Bronchial epithelial cell (primary cell): ENCODE results near the gene GLCE. TPM values are rescaled to one million over a fixed set of nuclear protein-coding genes. Genes with fewer than 3 reads are reported as not detected.

Experiments
- DNase-seq: peaks from one replicate; pipeline ENCODE4 v3.0.0-alpha.2; 2010; ENCODE audit warnings: low read depth
- FAIRE-seq: peaks from 2 replicates; lab custom pipeline; 2011; peaks lifted over from hg19 to GRCh38; lab: Jason Lieb, UNC
- H3K27me3 ChIP-seq: 2 replicates; pipeline ENCODE4 v1.5.1; 2011; ENCODE audit warnings: low read length; ENCODE audit not compliant: control insufficient read depth, insufficient read depth
- H3K36me3 ChIP-seq: 2 replicates; pipeline ENCODE4 v1.5.1; 2011; ENCODE audit warnings: low read length; ENCODE audit not compliant: control insufficient read depth, insufficient read depth
- H3K4me3 ChIP-seq: 2 replicates; pipeline ENCODE4 v1.5.1; 2011; ENCODE audit warnings: mild to moderate bottlenecking, low read depth, low read length, control low read depth
- CTCF ChIP-seq: IDR thresholded peaks from 2 replicates; pipeline ENCODE4 v1.5.1; 2011; ENCODE audit warnings: mild to moderate bottlenecking, moderate library complexity, low read length, control low read depth, inconsistent platforms; ENCODE audit not compliant: insufficient read depth, severe bottlenecking
- total RNA-seq: library from RNA; depleted of rRNA; stranded (reverse); fragments of >200 nt; gene quantifications from 2 replicates; pipeline ENCODE4 v1.2.1, GENCODE V29; 2014

GLCE gene
- 43.0 and 46.3 TPM in 2 replicates for total RNA-seq

DNA sequence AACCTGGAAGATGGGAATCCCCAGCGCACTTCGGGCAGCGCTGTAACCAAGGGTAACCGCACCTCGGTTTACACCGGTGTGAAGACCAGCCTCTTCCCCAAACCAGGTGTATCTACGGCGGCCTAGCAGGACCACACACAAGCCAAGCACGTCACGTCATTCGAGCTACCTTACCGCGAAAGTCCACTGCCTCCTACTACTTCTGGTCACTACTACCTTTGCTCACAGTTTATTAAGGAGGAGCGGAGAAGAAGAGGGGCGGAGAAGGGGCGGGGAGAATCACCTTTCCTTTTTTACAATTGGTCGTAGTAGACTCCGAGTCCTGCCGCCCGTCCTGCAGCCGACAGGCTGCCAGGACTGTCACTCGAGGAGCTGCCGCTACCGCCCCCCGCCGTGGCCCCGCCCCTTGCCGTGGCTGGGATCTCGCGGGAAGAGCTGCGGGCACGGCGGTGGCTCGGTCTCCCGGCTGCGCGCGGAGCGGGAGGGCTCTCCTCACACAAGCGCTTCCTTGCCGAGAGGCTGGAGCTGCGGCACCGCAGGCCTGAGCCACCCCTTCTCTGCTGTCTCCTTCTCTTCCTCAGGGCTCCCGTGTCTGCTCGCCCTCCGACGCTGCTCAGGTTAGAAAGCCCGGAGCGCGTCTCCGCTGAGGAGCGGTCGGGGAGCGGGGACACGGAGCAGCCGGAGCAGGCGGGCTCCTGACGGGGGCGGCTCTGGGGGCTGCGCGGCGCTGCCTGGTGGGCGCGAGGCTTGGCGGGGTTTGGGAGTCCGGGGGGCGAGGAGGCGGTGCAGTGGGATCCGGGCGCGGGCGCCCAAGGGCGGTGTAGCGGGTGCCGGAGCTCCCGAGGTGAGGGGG is at the start of gene GLCE:
Gene GLCE, plus strand, starts transcription at position 495 of the 853 bp plus-strand sequence. CDS start 95,172 bp downstream, outside the sequence.
- FAIRE-seq = peak; percentile 43
- DNase-seq = peak; percentile 96

DNA sequence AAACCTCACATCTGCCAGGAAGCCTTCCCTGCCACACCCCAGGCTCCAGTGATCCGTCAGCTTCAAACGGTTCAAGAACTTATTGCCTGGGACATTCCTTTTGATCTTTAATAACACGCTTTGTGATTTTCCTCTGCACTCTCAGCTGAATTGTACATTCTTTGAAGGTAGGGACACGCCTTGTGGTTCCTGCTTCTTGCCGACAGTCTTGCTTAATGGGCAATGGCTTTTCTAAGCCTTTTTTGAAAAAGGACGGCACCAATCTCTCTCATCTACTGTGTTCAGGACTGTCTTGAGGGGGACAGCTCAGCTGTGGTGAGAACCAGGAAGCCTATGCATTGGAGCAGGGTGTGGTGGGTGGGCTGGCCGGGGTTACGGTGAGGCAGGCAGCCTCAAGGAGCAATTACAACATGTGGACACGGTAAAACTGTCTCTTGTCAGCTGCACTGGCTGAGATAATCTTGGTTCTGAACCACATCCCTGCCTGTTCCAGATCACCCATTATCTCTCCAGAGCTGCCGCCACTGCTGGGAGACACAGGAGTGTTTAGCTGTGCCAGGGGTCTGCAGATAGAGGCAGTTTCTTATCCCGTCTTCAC is 46.0 kb upstream of the GLCE start:
- FAIRE-seq = peak; percentile 95
- Histone ChIP-seq H3K27me3 (peaks cover 2% of the 10 kb centered on the region), H3K4me3 (no peak overlapping the region), H3K36me3 (no peaks in the 10 kb centered on the region)
- DNase-seq = peak; percentile 16
- no peak for TF ChIP-seq CTCF

More for the DNA sequence above, at the start of gene GLCE:
- H3K27me3 ChIP-seq = no peaks in the 10 kb centered on the region
- H3K4me3 ChIP-seq = peak within 1 kb of the TSS; percentile 74
- no peak for TF ChIP-seq CTCF
- no peaks in the 10 kb centered on the region for H3K36me3 ChIP-seq

DNA sequence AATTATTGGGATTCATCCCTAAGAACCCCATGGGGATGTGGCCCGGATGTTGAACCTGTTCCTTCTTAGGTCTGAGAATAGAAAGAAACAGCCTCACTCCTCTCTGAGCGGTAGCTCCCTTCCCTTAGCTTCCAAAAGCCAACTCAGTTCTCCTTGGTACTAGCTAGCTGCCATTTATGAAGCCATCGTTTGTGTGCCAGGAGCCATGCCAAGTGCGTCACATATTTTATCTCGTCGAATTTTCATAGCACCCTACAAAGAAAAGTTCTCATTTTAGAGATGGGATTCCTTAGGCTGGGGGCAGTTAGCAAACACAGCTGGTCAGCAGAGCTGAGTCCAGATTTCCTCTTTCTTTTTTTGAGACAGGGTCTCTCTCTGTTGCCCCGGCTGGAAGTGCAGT is 45.4 kb upstream of the GLCE start:
- DNase-seq = no peak
- H3K36me3 ChIP-seq = no peaks in the 10 kb centered on the region
- TF ChIP-seq CTCF = no peak
- no peak for FAIRE-seq
- peaks cover 5% of the 10 kb centered on the region for H3K27me3 ChIP-seq
- H3K4me3 ChIP-seq = no peak overlapping the region

GRCh38 chr15:69116391-69116790 is 44.0 kb upstream of the GLCE start:
- FAIRE-seq (no peak), DNase-seq (no peak)
- Histone ChIP-seq H3K27me3 (peaks cover 6% of the 10 kb centered on the region), H3K36me3 (no peaks in the 10 kb centered on the region), H3K4me3 (no peak overlapping the region)
- no peak for TF ChIP-seq CTCF

DNA sequence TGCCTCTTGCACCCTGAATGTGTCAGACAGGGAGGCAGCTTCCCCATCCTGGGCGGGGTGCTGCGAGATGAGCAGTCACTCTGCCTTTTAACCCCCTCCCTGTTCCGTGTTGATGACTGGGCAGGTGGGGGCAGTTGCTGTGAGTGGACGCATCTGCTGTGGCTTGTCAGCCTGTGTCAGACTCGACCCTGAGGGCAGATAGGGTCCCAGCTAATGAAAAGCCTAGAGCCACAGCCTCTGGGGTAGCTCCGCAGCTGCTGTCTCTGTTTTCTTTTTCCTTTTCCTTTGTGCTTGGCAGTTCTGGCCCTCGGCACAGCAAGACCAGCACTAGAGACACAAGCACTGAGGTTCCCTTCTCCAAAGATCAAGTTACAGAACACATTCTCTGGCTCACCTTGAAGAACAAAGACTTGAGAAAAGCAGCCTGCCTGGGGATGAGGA is 43.0 kb upstream of the GLCE start:
- DNase-seq (peak; percentile 74), FAIRE-seq (no peak)
- no peak for TF ChIP-seq CTCF
- no peak overlapping the region for H3K4me3 ChIP-seq
- peaks cover 6% of the 10 kb centered on the region for H3K27me3 ChIP-seq
- H3K36me3 ChIP-seq = no peaks in the 10 kb centered on the region
